ENCODE data around the gene CBLB.

The CBLB gene

DNA sequence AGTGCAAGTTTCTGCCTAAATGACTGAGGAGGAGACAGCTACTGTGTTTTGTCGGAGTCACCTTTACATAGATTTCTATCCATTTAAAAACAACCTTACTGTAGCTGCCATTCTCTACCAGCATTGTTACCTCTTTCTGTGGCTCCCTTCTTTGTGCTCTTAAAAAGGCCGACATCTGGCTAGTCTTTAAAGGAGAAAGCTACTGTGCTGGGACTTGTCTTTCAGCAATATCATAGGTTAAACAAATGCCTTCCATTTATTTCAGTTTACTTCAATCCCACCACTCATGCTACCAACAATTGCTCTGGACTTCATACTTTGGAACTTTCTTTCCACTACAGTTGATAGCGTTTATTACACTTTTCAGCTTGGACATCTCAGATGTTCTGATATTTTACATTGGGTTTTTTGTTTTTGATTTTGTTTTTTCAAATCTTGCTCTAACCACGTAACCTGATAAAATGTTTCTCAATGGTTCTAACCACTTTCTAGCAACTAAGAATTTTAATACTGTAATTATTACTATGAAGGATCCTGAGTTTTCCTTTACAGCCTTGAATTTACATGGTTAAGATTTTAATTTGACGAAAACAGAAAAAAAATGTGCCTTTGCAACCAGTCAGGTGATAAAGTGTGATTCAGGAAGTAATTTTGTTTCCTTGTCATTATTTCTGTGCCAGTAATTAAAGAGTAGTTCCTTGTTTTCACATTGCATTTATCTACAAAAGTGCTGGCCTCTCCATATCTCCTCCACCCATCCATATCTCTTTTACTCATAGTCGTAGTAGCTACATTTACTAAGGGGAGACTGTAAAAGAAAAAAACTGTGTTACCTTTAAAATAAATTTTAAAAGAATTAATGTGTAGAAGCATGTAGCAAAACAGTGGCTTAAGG lies 1.3 kb upstream of the CBLB start:
- DNase-seq (ENCODE audit: low read depth): no peak

DNA sequence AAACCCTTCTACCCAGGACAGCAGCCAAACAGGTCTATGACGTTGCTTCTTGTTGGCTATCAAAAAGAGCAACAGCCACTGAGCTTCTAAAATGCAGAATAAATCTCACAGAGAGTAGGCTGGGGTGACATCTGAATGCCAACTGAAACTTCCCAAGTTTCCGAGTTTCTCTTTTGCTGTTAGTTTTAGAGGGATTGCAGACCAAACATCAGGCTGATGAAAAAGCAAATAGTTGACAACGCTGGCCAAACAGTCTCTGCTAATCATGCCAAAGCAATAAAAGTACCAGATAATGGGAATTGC lies 670 bp upstream of the CBLB start:
- DNase-seq (ENCODE audit: low read depth): no peak

DNA sequence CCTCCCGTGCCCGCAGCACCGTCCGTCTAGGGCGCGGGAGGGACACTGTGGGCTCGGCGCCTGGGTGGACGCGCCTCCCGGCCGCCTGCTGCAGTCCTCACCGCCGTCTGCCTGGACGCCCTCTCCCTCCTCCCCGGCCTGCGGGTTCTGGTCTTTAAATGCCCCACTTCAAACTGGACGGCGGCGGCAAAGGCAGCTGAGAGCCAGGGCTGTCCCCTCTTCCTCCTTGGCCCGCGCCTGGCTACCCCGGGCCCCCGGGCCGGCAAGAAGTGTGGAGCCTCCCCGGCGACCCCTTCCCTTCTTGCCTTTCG lies 426 bp downstream of the CBLB start:
- DNase-seq (ENCODE audit: low read depth): peak; percentile 9

DNA sequence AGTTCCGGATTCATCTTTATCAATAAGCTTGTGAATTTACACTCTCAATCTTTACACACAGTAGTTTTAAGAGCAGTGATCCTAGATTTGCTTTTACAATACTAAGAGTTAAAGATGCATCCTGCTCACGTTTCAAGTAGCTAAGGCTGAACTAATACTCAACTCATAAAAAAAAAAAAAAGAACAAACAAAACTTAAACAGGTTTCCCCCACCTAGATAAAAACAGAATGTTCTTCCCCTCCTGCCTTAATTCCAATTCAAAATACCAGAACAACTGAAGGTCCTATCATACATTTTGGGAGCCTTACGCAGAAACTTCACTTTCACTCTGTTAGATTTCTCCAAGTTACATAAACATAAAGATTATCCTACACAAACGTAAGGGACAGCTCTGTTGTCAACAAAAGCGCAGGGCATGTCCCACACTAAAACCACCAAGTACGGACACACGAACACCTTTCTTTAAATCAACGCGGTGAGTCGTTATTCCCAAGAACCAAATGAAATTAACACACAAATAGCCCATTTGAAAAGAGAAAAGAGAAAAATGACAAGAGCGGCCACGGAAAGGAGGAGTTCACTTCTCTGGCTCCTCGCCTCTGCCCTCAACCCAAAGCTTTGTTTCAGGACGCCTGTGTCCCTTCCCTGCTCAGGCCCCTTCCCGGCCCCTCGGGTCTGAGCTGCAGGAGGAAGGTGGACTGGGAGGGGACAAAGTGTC lies 941 bp downstream of the CBLB start:
- DNase-seq (ENCODE audit: low read depth): no peak

DNA sequence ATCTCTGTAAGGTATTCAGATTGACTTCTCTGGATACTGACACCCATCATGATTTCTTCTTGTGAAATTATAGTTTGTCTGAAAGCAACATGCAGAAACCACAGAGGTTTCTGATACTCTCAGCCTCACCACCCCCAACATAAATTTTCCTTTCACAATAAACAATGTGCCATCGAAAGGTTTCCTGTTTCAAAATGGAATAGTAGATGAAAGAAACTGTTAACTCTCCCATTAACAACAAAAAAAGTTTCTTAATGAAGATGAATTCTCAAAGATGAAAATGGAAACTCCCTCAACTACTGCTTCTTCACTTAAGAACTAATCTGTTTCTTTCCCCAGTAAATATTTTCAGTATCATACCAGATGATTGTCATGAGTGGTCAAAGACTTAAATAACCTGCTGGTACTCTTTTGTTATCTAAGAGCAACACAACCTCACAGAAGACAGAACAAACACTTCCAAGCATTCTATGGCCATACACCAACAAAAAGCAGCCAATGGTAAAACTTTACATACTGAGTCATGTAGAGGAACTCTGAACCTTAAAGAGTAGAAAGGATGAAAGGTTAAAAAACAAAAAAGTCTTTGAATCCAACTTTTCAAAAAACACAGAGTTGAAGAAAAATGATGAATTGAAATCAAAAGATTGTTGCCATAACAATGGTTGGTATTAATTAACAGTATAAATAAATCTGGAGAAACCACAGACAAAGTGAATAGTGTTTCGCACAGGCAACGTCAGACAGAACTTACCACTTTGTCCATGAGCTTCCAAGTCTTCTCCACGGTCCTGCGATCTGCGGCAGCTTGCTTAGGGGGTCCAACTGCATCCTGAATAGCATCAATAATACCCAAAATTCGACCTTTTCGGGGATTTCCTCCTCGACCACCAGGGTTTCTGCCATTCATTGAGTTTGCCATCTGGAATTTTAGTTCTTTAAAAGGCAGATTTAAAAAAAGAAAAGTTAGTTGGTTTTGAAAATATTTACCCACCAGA lies 1.9 kb downstream of the CBLB start:
- no peak for DNase-seq (ENCODE audit: low read depth)

DNA sequence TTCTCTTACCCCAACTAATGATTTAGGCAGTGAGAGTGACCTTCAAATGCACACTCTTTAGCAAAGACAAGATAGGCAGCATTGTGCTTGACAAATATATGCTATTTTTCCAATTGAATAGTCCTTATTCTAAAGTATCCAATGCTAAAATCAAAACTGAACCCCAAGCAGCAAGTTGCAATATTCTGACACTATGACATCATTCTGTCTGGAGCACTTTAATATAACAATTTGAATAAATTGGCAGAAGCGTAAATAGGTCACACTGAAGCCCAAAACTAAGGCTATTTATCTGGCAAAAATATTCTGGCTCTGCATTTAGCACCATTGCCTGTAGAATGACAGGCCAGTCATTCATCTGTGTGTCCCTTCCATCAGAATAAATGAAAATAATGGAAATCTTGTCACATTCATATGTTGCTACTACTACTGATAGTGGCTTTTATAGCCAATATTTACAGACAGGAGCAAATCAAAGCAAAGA lies 2.9 kb downstream of the CBLB start:
- no peak for DNase-seq (ENCODE audit: low read depth)

DNA sequence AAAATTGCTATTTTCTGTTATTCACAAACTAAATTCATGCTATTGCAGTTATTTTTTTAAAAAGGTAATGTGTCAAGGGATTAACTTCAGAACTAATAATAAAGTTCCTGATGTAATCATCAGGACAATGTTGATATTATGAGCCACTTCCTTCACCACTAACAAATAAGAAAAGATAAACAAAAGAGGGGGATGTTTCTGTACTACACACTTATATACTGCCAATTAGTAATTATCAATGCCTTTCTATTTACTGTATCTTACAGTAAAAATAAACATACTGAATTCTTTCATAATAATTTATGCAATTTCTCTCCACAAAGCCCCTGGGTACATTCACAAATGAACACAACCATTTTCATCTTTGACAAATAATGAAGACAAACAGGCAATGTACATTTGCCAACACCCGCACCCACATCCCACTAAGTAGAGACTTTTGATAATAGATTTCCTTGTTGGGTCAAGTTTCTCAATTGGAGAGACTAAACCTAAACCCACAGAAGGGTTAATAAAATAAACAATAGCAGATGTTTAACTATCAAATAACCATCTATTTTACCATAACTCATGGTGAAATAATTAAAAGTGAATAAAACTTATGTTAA lies 3.7 kb downstream of the CBLB start:
- no peak for DNase-seq (ENCODE audit: low read depth)

DNA sequence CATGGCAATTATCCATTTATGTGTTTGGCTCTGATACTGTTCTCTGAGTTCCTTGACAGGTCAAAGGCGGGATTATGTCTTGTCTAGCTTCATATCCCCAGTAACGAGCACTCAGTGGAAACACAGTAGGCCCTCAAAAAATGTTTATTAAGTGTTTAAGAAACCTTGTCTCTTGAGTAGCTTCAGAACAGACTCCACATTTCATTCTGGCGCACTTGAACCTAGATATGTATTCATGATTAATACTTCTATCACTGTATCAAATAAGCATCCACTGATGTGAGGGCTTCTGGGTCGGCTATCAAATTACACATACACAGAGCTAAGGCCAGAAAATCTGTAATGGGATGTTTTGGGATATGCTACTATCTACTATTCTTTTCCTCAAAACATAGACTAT lies 4.6 kb downstream of the CBLB start:
- DNase-seq (ENCODE audit: low read depth): no peak

DNA sequence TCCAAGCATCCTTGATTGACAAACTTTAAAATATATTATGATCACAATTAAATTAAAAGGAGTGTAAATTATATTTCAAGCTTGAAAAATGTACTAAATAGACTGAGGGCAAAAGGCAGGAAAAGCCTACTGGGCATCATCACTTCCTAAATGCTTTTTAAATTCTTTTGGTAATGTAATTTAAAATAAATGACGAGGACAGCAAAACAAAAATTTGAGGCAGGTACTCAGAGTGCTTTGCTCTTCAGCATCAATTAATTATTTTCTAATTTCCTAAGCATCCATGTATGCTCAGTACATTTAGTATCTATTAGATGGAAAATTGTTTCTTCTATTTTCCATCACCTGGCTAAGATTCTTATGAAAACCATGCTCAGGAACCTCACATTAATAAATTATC lies 5.2 kb downstream of the CBLB start:
- DNase-seq (ENCODE audit: low read depth): no peak

DNA sequence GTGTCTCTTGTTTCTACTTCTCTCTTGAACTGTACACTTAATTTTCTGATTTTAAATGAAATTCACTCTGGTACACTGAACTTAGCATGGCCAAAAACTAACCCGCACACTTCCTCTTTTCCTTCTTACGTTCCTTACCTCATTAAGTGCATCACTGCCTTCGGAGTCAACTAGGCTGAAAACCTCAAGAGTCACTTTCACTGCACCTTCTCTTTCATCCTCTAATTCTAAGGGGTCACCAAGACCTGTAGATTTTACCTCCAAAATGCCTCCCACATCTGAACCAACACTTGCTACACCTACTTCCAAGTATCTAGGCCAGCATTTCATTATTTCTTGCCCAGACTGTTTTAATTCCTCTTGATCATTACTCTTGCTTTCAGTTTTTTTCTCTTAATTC lies 6.6 kb downstream of the CBLB start:
- no peak for DNase-seq (ENCODE audit: low read depth)

DNA sequence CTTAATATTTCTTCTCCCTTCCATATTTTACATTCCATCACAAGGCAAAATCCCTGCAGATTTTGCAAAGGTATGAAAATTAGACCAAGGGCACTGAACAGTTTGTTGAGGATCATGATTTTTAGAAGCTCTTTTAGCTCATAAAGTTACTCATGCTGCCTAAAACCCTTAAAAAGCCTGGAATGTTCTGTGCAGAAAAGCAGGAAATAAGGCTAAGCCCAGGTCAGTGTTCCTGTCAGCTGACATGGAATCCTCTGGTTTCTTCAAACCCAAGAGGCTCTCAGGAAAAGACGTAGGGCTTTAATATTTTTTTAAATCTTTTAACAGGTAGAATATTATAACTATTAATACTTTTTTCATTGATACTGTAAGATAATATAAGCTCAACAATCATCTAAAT lies 8.2 kb downstream of the CBLB start:
- no peak for DNase-seq (ENCODE audit: low read depth)

DNA sequence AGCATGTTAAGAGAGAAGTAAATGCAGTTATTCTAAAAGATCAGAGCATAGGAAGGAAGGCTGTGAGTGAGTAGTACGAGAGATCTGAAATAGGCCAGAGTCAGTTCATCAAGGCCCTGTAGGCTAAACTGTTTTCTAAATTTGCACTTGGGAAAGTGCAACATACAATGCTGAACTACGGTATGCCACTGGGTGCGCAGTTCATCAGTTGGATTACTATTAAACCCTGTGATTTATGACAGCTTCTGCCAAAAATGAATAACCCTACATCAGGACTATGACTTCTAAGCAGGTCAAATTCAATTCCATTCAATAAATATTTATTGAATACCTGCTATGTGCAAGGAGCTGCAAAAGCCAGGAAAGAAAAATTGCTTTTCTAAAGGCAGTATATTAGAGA lies 10.8 kb downstream of the CBLB start:
- no peak for DNase-seq (ENCODE audit: low read depth)

DNA sequence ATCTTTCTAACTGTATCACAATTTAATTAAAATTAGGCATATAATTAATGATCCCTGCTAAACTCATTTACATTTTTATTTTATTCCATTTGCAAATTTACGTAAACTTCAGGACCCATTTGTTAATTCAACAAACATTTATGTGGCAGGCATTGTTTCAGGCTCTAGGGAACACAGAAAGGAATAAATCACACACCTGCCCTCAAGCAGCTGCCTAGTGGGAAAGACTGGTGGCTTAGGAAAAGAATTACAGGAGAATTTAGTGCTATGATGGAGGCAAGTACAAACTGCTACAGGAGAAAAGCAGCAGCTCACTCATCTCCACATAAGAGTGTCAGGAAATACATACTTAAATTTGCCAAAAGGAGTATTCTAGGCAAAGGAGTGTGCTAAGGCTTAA lies 11.2 kb downstream of the CBLB start:
- no peak for DNase-seq (ENCODE audit: low read depth)

DNA sequence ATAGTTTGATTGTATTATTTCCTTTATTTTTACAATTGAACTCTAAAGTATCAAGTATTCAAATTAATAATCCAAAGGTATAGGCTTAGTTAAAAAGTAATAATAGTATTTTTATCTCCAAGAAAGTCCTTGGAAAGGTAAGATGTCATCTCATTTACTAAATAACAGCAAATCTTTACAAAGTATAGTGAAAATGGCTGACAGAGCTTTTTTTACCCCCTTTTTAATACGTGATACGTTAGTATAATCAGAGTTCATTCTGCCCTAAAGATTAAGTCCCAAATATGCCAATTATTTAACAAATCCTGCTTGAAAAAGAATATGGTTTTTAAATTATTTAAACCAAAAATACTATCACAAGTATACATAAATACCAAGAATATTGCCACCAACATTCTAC lies 12.2 kb downstream of the CBLB start:
- DNase-seq (ENCODE audit: low read depth): no peak

DNA sequence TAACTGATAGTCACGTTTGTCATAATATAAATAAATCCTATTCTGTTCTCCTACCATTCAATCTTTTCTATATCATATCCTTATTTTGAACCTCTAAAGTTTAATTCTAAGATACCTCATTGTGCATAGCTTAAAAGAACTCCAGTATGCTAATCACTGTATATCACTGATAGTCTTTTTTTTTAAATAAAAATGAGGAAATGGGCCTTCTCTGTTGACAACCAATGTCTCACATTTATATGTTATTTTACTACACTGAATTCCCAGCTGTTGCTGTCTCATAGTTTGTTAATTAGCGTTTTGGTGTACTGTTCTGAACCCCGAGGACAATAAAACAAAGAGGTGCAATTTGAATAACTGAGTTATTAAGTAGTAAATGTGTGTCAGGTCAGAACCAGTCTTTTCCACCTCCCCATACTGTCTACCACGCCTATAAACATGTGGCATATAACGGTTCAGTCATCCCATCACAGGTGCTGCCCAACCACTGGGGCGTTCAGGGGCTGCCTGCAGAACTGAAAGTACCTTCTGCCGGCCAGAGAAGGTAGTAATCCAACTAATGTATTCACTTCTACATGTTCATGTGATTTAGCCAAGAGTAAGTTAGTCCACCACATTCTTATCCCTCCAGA lies 14.9 kb downstream of the CBLB start:
- no peak for DNase-seq (ENCODE audit: low read depth)

DNA sequence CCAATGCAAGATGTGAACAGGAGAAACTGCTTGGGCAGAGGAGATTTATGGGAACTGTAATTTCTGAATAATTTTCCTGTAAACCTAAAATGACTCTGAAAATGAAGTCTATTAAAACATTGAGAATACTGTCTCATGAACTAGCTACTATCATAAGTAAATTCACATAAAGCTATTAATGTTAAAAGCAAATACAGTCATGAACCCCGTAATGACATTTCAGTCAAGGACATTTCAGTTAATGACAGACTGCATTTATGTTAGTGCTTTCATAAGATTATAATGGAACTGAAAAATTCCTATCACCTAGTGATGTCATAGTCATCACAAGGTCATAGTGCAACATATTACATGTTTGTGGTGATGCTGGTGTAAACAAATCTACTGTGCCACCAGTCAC lies 17.2 kb downstream of the CBLB start:
- no peak for DNase-seq (ENCODE audit: low read depth)

DNA sequence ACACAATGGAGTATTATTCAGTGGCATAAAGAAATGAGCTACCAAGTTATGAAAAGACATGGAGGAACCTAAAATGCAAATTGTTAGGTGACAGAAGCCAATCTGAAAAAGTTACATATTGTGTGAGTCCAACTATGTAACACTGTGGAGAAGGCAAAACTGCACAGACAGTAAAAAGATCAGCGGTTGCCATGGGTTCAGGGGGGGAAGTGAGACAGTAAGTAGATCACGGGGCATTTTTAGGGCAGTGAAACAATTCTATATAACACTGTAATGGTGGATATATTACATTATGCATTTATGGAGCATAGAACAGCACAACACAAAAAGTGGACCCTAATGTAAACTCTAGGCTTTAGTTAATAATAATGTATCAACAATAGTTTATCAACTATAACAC lies 17.6 kb downstream of the CBLB start:
- DNase-seq (ENCODE audit: low read depth): no peak

DNA sequence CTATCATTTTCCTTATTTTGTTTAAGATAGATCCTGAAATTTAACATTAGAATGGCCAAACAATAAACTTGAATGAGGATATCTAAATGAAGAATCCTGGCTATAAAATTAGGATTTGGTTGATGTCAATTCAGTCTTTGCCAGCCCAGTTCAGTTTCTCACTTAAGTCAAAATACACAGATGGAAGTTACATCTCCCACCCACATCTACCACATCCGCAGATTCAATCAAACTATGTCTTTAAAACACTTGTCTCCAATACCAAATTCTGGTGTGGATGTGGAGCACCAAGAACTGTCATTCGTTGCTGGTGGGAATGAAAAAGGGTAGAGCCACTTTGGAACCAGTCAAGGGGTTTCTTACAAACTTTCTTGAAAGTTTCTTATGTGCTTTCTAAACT lies 18.2 kb downstream of the CBLB start:
- no peak for DNase-seq (ENCODE audit: low read depth)

DNA sequence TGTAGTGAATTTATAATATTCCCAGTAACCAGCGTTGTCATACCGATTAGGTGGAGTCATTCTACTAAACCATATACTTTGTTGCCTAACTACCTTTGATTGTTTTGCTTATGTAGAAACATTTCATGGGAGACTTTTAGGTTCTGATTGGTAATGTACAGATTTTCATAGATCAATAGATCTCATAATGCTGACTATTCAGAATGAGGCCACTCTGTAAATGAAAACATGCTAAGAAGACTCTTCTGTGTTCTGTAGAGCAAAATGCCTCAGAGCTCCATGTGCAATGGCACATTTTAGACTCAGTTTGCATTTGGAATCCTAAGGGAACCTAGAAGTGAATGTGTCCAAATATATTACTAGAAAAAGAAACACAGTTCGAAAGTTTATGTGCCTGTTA lies 20.0 kb downstream of the CBLB start:
- no peak for DNase-seq (ENCODE audit: low read depth)

DNA sequence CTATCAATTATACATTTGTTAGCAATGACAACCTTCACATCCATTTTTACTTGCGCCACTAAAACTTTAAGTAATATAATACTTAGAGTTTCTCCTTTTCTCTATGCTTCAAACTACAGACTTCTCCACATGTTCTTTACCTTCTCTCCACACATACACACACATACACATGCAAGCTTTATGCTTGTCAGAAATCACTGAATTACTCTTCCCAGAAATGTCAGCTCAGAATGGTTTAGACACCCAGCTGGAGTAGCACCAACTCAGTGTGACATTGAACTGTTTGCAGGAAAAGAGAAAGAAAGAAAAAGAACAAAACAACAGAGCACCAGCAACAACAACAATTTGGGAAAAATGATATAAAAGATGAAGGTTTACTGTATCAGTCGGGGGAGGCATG lies 20.9 kb downstream of the CBLB start:
- no peak for DNase-seq (ENCODE audit: low read depth)

DNA sequence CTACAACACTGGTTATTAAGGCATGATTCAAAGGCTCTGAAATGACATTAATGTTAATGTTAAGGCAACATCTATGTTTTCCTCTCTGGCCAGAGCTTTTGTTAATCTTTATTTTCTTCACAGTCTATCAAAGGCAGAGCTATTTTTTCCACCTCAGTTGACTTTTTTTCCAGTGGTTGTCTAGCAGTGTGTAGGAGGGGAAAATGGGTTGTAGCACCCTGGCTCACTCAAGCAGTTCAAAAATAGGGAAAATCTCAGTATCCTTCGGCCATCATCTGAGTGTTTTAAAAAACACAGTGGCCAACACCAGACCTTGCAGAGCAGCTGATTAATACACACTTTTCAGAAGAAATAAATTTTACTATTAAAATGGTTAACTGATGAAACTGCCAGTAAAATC lies 21.4 kb downstream of the CBLB start:
- no peak for DNase-seq (ENCODE audit: low read depth)

DNA sequence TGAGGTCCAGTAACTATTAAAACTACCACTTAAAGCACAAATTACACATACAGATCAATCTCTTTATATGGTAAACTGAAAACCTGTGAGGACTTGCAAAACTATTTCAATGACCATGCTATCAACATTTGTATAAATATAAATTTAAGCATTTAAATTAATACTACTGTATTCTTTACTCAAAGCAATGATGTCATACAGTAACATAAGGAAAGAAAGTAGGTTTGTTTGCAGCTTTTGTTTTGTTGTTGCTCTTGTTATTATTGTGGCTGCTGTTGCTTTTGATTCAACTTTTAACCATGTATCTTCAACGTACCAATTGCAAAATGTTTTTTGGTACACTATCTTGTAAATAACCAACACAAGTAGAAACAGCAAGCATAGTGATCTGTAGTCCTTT lies 22.0 kb downstream of the CBLB start:
- no peak for DNase-seq (ENCODE audit: low read depth)
